HG03439 (cell line): Measurements from ENCODE around the gene NUP210L.
"Not testable (repeated sequence)": the region's sequence is repeated elsewhere in the genome, so short reads cannot be mapped to it uniquely, and the experiment has no call there.

Source experiments
- ATAC-seq: cut with Tn5 transposase; IDR thresholded peaks from one replicate; pipeline ENCODE4 v1.9.1; 2021; ENCODE audit warnings: mild to moderate bottlenecking, moderate library complexity; ENCODE audit not compliant: unreplicated experiment

NUP210L gene

GRCh38 chr1:154170547-154171222 is 15.8 kb upstream of the NUP210L start:
- ATAC-seq, result no peak

GRCh38 chr1:154167461-154167860 is 12.6 kb upstream of the NUP210L start:
- ATAC-seq, result no peak

- no peak for ATAC-seq
Measured at GRCh38 chr1:154166207-154166606, 11.3 kb upstream of the NUP210L start.

GRCh38 chr1:154159554-154159953 is 4.7 kb upstream of the NUP210L start:
- ATAC-seq, result no peak

GRCh38 chr1:154158307-154159125 is 3.6 kb upstream of the NUP210L start:
- ATAC-seq, result peak; percentile 44

GRCh38 chr1:154157520-154158306 is 2.8 kb upstream of the NUP210L start:
- ATAC-seq, result peak; percentile 57

- ATAC-seq, result no peak
Measured at GRCh38 chr1:154155251-154155650, 378 bp upstream of the NUP210L start.

- ATAC-seq, result no peak
Measured at GRCh38 chr1:154154053-154154452, 820 bp downstream of the NUP210L start.

- ATAC-seq, result no peak
Measured at GRCh38 chr1:154151311-154151710, 3.6 kb downstream of the NUP210L start.

- no peak for ATAC-seq
Measured at GRCh38 chr1:154148807-154149206, 6.1 kb downstream of the NUP210L start.

- not testable (repeated sequence) for ATAC-seq
Measured at GRCh38 chr1:154147505-154147904, 7.4 kb downstream of the NUP210L start.

- no peak for ATAC-seq
Measured at GRCh38 chr1:154145986-154146385, 8.9 kb downstream of the NUP210L start.

GRCh38 chr1:154142358-154142757 is 12.5 kb downstream of the NUP210L start:
- no peak for ATAC-seq

- ATAC-seq, result no peak
Measured at GRCh38 chr1:154141240-154141639, 13.6 kb downstream of the NUP210L start.

- no peak for ATAC-seq
Measured at GRCh38 chr1:154137888-154138287, 17.0 kb downstream of the NUP210L start.

GRCh38 chr1:154133256-154133655 is 21.6 kb downstream of the NUP210L start:
- no peak for ATAC-seq

- no peak for ATAC-seq
Measured at GRCh38 chr1:154129391-154129970, 25.4 kb downstream of the NUP210L start.

GRCh38 chr1:154123205-154123604 is 31.7 kb downstream of the NUP210L start:
- ATAC-seq, result not testable (repeated sequence)

- ATAC-seq, result no peak
Measured at GRCh38 chr1:154117642-154118041, 37.2 kb downstream of the NUP210L start.

GRCh38 chr1:154115180-154115579 is 39.7 kb downstream of the NUP210L start:
- no peak for ATAC-seq

- ATAC-seq, result no peak
Measured at GRCh38 chr1:154104433-154105082, 50.3 kb downstream of the NUP210L start.
